Naive thymus-derived CD8-positive, alpha-beta T cell (primary cell): Measurements from ENCODE around the gene EMD. TPM values are rescaled to one million over a fixed set of nuclear protein-coding genes. Genes with fewer than 3 reads are reported as not detected.

Source experiments
- ATAC-seq, 2 donors: fragments of 150-1000 bp; cut with Tn5 transposase in 1 of 2; sonication (Bioruptor Pico), chemical (Tn5 transposase) in 1 of 2; 1 replicate in 1 of 2; 2 replicates in 1 of 2; pipeline ENCODE4 v1.10.0; 2021; ENCODE audit warnings: mild to moderate bottlenecking in 2 of 2, moderate library complexity in 2 of 2
- POLR2A ChIA-PET: fragments of 350-600 bp; sonication (Branson Sonifier 250); formaldehyde crosslinking; loops from one replicate; lab custom pipeline; 2021; ENCODE audit warnings: antibody characterized with exemption; lab: Charles Lee
- DNase-seq, 10 donors: peaks; one replicate each; pipeline versions ENCODE4 v3.0.0 to v3.0.0-alpha.2; 2020 to 2022
- H3K27ac Mint-ChIP-seq, 10 donors: one replicate each; pipeline ENCODE4 v1.8.0; 2020 to 2022; ENCODE audit warnings: mild to moderate bottlenecking in 10 of 10, mixed read lengths in 10 of 10, moderate library complexity in 4 of 10, inconsistent platforms in 1 of 10
- H3K27me3 Mint-ChIP-seq, 5 donors: one replicate each; pipeline ENCODE4 v1.8.0; 2021 to 2022; ENCODE audit warnings: mixed read lengths in 5 of 5
- H3K36me3 Mint-ChIP-seq, 3 donors: one replicate each; pipeline ENCODE4 v1.8.0; 2020 to 2022; ENCODE audit warnings: mixed read lengths in 3 of 3, mild to moderate bottlenecking in 2 of 3, inconsistent platforms in 1 of 3
- H3K4me1 Mint-ChIP-seq, 4 donors: one replicate each; pipeline ENCODE4 v1.8.0; 2021 to 2022; ENCODE audit warnings: mixed read lengths in 4 of 4
- H3K4me3 Mint-ChIP-seq, 10 donors: one replicate each; pipeline ENCODE4 v1.8.0; 2020 to 2022; ENCODE audit warnings: mild to moderate bottlenecking in 10 of 10, mixed read lengths in 10 of 10, moderate library complexity in 6 of 10, inconsistent platforms in 1 of 10
- H3K9me3 Mint-ChIP-seq, 9 donors: one replicate each; pipeline ENCODE4 v1.8.0; 2020 to 2022; ENCODE audit warnings: mixed read lengths in 9 of 9, mild to moderate bottlenecking in 3 of 9, inconsistent platforms in 1 of 9, moderate library complexity in 1 of 9
- polyA plus RNA-seq, 3 donors: library from polyadenylated mRNA; unstranded; fragments of 300-500 nt; fragmentation: Illumina TruSeq; gene quantifications; one replicate each; pipeline ENCODE4 v1.2.3, GENCODE V29; 2021
- total RNA-seq, 8 experiments: library from RNA in 2 of 8; stranded (reverse) in 2 of 8; gene quantifications; one replicate each; pipeline ENCODE4 v1.2.3 and lab custom pipeline; 2021 to 2026

EMD gene
- total and polyA plus RNA-seq, 5 experiments from 2014 or later: 35.5 to 95.4 (median 37.1) TPM

- Mint-ChIP-seq H3K4me3 (peak overlapping the region in 1 of 10 donors; percentile 41), H3K36me3 (peaks cover 0 to 38% (median 0%) of the 10 kb centered on the region in 3 donors), H3K9me3 (no peaks in the 10 kb centered on the region), H3K4me1 (peaks cover 4 to 30% (median 11%) of the 10 kb centered on the region in 4 donors), H3K27ac (peak overlapping the region in 5 of 10 donors; percentile 32 to 81 (median 58)), H3K27me3 (no peaks in the 10 kb centered on the region)
- POLR2A ChIA-PET: interaction anchor here (0.7 to 7.1 kb wide), 4 partner anchors 10 to 31 kb away, joined by 3 to 101 read pairs (median 13); partner anchors contain the start of gene RPL10
- DNase-seq: no peak
- ATAC-seq: no peak
These were observed 12.4 kb upstream of the EMD start for GRCh38 chrX:154366666-154367055.

- H3K27ac Mint-ChIP-seq: peak overlapping the region; percentile 79 to 94 (median 92)
- H3K27me3 Mint-ChIP-seq: no peaks in the 10 kb centered on the region
- ATAC-seq: no peak
- POLR2A ChIA-PET: interaction anchor here (0.5 to 7.1 kb wide), 9 partner anchors 10 to 366 kb away, joined by 3 to 101 read pairs (median 7); partner anchors contain the start of genes EMD and RPL10
- H3K4me1 Mint-ChIP-seq: peaks cover 4 to 31% (median 18%) of the 10 kb centered on the region in 4 donors
- peak overlapping the region; percentile 73 to 95 (median 86) for H3K4me3 Mint-ChIP-seq
- no peak for DNase-seq
- H3K36me3 Mint-ChIP-seq: peaks cover 0 to 33% (median 0%) of the 10 kb centered on the region in 3 donors
- no peaks in the 10 kb centered on the region for H3K9me3 Mint-ChIP-seq
These were observed 11.4 kb upstream of the EMD start for GRCh38 chrX:154367474-154368308.

- peaks cover 0 to 24% (median 0%) of the 10 kb centered on the region in 3 donors for H3K36me3 Mint-ChIP-seq
- H3K9me3 Mint-ChIP-seq: no peaks in the 10 kb centered on the region
- peak overlapping the region; percentile 73 to 95 (median 86) for H3K4me3 Mint-ChIP-seq
- POLR2A ChIA-PET: interaction anchor here (0.5 to 7.1 kb wide), 17 partner anchors 9 to 441 kb away, joined by 3 to 101 read pairs (median 6); partner anchors contain the start of genes EMD, HCFC1, RPL10 and TMEM187
- ATAC-seq (peak; percentile 62 to 64), DNase-seq (peak; percentile 56 to 95 (median 83))
- peak overlapping the region; percentile 79 to 94 (median 92) for H3K27ac Mint-ChIP-seq
- H3K27me3 Mint-ChIP-seq: no peaks in the 10 kb centered on the region
- H3K4me1 Mint-ChIP-seq: peaks cover 4 to 33% (median 21%) of the 10 kb centered on the region in 4 donors
These were observed 10.3 kb upstream of the EMD start for GRCh38 chrX:154368630-154369448.

GRCh38 chrX:154369449-154370299, 9.4 kb upstream of the EMD start:
- Mint-ChIP-seq H3K4me1 (peaks cover 4 to 32% (median 21%) of the 10 kb centered on the region in 4 donors), H3K36me3 (peaks cover 0 to 18% (median 0%) of the 10 kb centered on the region in 3 donors), H3K27me3 (no peaks in the 10 kb centered on the region), H3K4me3 (peak overlapping the region; percentile 87 to 96 (median 92)), H3K9me3 (no peaks in the 10 kb centered on the region), H3K27ac (peak overlapping the region; percentile 70 to 99 (median 94))
- POLR2A ChIA-PET: interaction anchor here (0.5 to 7.1 kb wide), 16 partner anchors 10 to 442 kb away, joined by 3 to 101 read pairs (median 4); partner anchors contain the start of genes EMD, HCFC1, RPL10 and TMEM187
- DNase-seq (peak; percentile 47 to 83 (median 64)), ATAC-seq (peak; percentile 11 to 13)

GRCh38 chrX:154370300-154371016, 8.6 kb upstream of the EMD start:
- Mint-ChIP-seq H3K4me3 (peak overlapping the region; percentile 87 to 96 (median 92)), H3K27me3 (no peaks in the 10 kb centered on the region), H3K27ac (peak overlapping the region; percentile 70 to 99 (median 94)), H3K36me3 (peaks cover 0 to 13% (median 0%) of the 10 kb centered on the region in 3 donors), H3K4me1 (peaks cover 4 to 30% (median 23%) of the 10 kb centered on the region in 4 donors), H3K9me3 (no peaks in the 10 kb centered on the region)
- DNase-seq (peak in 1 of 10 donors; percentile 38), ATAC-seq (peak in 1 of 2 donors; percentile 1)
- POLR2A ChIA-PET: interaction anchor here (1.0 to 7.1 kb wide), 15 partner anchors 8 to 399 kb away, joined by 3 to 101 read pairs (median 8); partner anchors contain the start of genes EMD, HCFC1, RPL10 and SLC10A3

- peak; percentile 80 to 96 (median 88) for DNase-seq
- ATAC-seq: peak; percentile 61 to 71
- H3K4me3 Mint-ChIP-seq: peak overlapping the region; percentile 78 to 96 (median 85)
- H3K36me3 Mint-ChIP-seq: peaks cover 0 to 10% (median 0%) of the 10 kb centered on the region in 3 donors
- peaks cover 4 to 30% (median 22%) of the 10 kb centered on the region in 4 donors for H3K4me1 Mint-ChIP-seq
- peak overlapping the region in 9 of 10 donors; percentile 25 to 92 (median 77) for H3K27ac Mint-ChIP-seq
- no peaks in the 10 kb centered on the region for H3K27me3 Mint-ChIP-seq
- no peaks in the 10 kb centered on the region for H3K9me3 Mint-ChIP-seq
- POLR2A ChIA-PET: interaction anchor here (0.6 to 7.1 kb wide), 15 partner anchors 8 to 399 kb away, joined by 3 to 101 read pairs (median 8); partner anchors contain the start of genes EMD, HCFC1, RPL10 and SLC10A3
These were observed 7.9 kb upstream of the EMD start for GRCh38 chrX:154371017-154371788.

GRCh38 chrX:154371789-154372300, 7.2 kb upstream of the EMD start:
- Mint-ChIP-seq H3K27me3 (no peaks in the 10 kb centered on the region), H3K36me3 (peaks cover 0 to 10% (median 0%) of the 10 kb centered on the region in 3 donors), H3K27ac (peak overlapping the region in 5 of 10 donors; percentile 75 to 93 (median 89)), H3K4me3 (peak overlapping the region; percentile 55 to 90 (median 74)), H3K4me1 (peaks cover 4 to 30% (median 22%) of the 10 kb centered on the region in 4 donors), H3K9me3 (no peaks in the 10 kb centered on the region)
- peak; percentile 0 to 2 for ATAC-seq
- POLR2A ChIA-PET: interaction anchor here (0.6 to 1.6 kb wide), 3 partner anchors 9 to 118 kb away, joined by 3 to 8 read pairs (median 5); partner anchors contain the start of gene SLC10A3
- DNase-seq: peak in 1 of 10 donors; percentile 53

- Mint-ChIP-seq H3K27me3 (no peaks in the 10 kb centered on the region), H3K9me3 (no peaks in the 10 kb centered on the region), H3K36me3 (peaks cover 0 to 6% (median 0%) of the 10 kb centered on the region in 3 donors), H3K27ac (peak overlapping the region in 9 of 10 donors; percentile 38 to 93 (median 77)), H3K4me1 (peaks cover 4 to 29% (median 21%) of the 10 kb centered on the region in 4 donors), H3K4me3 (peak overlapping the region; percentile 61 to 84 (median 70))
- peak in 2 of 10 donors; percentile 27 to 57 for DNase-seq
- POLR2A ChIA-PET: interaction anchor here (0.6 to 1.6 kb wide), 5 partner anchors 17 to 402 kb away, joined by 3 to 7 read pairs (median 4); partner anchors contain the start of genes HCFC1 and SLC10A3
- no peak for ATAC-seq
These were observed 6.5 kb upstream of the EMD start for GRCh38 chrX:154372612-154373022.

GRCh38 chrX:154373340-154374306, 5.5 kb upstream of the EMD start:
- Mint-ChIP-seq H3K36me3 (no peaks in the 10 kb centered on the region), H3K27ac (peak overlapping the region in 5 of 10 donors; percentile 43 to 89 (median 56)), H3K4me3 (peak overlapping the region; percentile 38 to 77 (median 60)), H3K27me3 (no peaks in the 10 kb centered on the region), H3K4me1 (peaks cover 0 to 24% (median 15%) of the 10 kb centered on the region in 4 donors), H3K9me3 (no peaks in the 10 kb centered on the region)
- POLR2A ChIA-PET: interaction anchor here (0.6 to 1.7 kb wide), 20 partner anchors 10 to 445 kb away, joined by 3 to 7 read pairs (median 4); partner anchors contain the start of genes HCFC1 and SLC10A3
- ATAC-seq (no peak), DNase-seq (no peak)
